C4-2B (cell line): ENCODE results near the gene MYO1E.

ENCODE experiments used
- ZFX ChIP-seq: fragments of 450-650 bp; IDR thresholded peaks from 2 replicates; pipeline ENCODE4 v1.6.1; 2017
- TF ChIP-seq, protein P1 (sequence below): fragments of 450-650 bp; conservative IDR thresholded peaks from 2 replicates; pipeline ENCODE4 v1.5.1; 2017; ENCODE audit warnings: mild to moderate bottlenecking

DNA sequence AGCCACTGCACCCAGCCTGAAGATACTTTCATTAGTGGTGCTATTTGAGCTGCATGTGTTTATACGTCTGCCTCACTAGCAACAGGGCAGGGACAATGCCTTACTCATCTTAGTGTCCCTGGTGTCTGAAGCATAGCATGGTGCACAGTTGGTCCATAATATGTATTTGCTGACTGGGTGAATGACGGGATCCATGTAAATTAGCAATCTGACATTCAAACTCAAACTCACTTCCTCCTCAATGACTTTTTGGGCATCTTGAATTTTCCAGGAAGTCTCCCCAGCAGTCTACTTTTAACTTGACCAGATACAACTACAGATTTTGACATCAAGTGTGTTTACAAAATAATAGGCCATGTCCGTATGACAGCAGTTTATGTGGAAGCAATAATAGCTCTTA is 169.0 kb downstream of the MYO1E start:
- TF ChIP-seq, protein P1, sequence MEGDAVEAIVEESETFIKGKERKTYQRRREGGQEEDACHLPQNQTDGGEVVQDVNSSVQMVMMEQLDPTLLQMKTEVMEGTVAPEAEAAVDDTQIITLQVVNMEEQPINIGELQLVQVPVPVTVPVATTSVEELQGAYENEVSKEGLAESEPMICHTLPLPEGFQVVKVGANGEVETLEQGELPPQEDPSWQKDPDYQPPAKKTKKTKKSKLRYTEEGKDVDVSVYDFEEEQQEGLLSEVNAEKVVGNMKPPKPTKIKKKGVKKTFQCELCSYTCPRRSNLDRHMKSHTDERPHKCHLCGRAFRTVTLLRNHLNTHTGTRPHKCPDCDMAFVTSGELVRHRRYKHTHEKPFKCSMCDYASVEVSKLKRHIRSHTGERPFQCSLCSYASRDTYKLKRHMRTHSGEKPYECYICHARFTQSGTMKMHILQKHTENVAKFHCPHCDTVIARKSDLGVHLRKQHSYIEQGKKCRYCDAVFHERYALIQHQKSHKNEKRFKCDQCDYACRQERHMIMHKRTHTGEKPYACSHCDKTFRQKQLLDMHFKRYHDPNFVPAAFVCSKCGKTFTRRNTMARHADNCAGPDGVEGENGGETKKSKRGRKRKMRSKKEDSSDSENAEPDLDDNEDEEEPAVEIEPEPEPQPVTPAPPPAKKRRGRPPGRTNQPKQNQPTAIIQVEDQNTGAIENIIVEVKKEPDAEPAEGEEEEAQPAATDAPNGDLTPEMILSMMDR, result no peak
- no peak for TF ChIP-seq ZFX
